IMR-90 (cell line): ENCODE data around the gene NAT14. TPM values are rescaled to one million over a fixed set of nuclear protein-coding genes. Genes with fewer than 3 reads are reported as not detected.

Experiments used
- polyA plus RNA-seq, 3 experiments: library from polyadenylated mRNA; depleted of rRNA; stranded (reverse); fragments of >200 nt; gene quantifications; 2 replicates each; pipeline ENCODE4 v1.2.3, GENCODE V29; 2012; ENCODE audit warnings: low replicate concordance in 1 of 3
- total RNA-seq: library from RNA; depleted of rRNA; stranded (reverse); fragments of >200 nt; gene quantifications from 2 replicates; pipeline ENCODE4 v1.2.3, GENCODE V29; 2012; rRNA removed

The NAT14 gene
- total and polyA plus RNA-seq, 2 of the 4 experiments (the other 2 are of a cell fraction), result 4.3 to 41.2 TPM

Other genes with a start within 250 kb of the NAT14 start
- 19.9 and 20.0 TPM in 2 replicates for gene PPP6R1, start 226.2 kb upstream of the NAT14 start, total RNA-seq
- gene PPP6R1, start 226.2 kb upstream of the NAT14 start, polyA plus RNA-seq (2012; rRNA removed), result 50.1 and 50.2 TPM in 2 replicates
- gene HSPBP1, start 205.1 kb upstream of the NAT14 start, total RNA-seq, result 19.7 and 21.0 TPM in 2 replicates
- gene HSPBP1, start 205.1 kb upstream of the NAT14 start, polyA plus RNA-seq (2012; rRNA removed), result 43.2 and 52.5 TPM in 2 replicates
- gene BRSK1, start 201.2 kb upstream of the NAT14 start, total RNA-seq, result 1.9 and 2.5 TPM in 2 replicates
- 22.3 and 31.1 TPM in 2 replicates for gene BRSK1, start 201.2 kb upstream of the NAT14 start, polyA plus RNA-seq (2012; rRNA removed)
- gene TMEM150B, start 159.8 kb upstream of the NAT14 start, total RNA-seq, result not detected in 2 replicates
- gene TMEM150B, start 159.8 kb upstream of the NAT14 start, polyA plus RNA-seq (2012; rRNA removed), result not detected in 2 replicates
- 1.8 and 1.9 TPM in 2 replicates for gene KMT5C, start 145.3 kb upstream of the NAT14 start, total RNA-seq
- gene KMT5C, start 145.3 kb upstream of the NAT14 start, polyA plus RNA-seq (2012; rRNA removed), result 5.9 and 6.9 TPM in 2 replicates
- gene COX6B2, start 130.5 kb upstream of the NAT14 start, total RNA-seq, result not detected in 2 replicates
- gene COX6B2, start 130.5 kb upstream of the NAT14 start, polyA plus RNA-seq (2012; rRNA removed), result 0.19 and 0.39 TPM in 2 replicates
- not detected in 2 replicates for gene GARIN5B, start 121.9 kb upstream of the NAT14 start, total RNA-seq
- not detected in 2 replicates for gene GARIN5B, start 121.9 kb upstream of the NAT14 start, polyA plus RNA-seq (2012; rRNA removed)
- gene IL11, start 114.7 kb upstream of the NAT14 start, total RNA-seq, result 14.3 and 15.6 TPM in 2 replicates
- gene IL11, start 114.7 kb upstream of the NAT14 start, polyA plus RNA-seq (2012; rRNA removed), result 33.6 and 38.9 TPM in 2 replicates
- gene TMEM190, start 108.4 kb upstream of the NAT14 start, total RNA-seq, result not detected in 2 replicates
- 1.4 and 1.6 TPM in 2 replicates for gene TMEM190, start 108.4 kb upstream of the NAT14 start, polyA plus RNA-seq (2012; rRNA removed)
- not detected in 2 replicates for gene TMEM238, start 100.9 kb upstream of the NAT14 start, total RNA-seq
- not detected in 2 replicates for gene TMEM238, start 100.9 kb upstream of the NAT14 start, polyA plus RNA-seq (2012; rRNA removed)
- gene RPL28, start 99.3 kb upstream of the NAT14 start, total RNA-seq, result 386 and 998 TPM in 2 replicates
- gene RPL28, start 99.3 kb upstream of the NAT14 start, polyA plus RNA-seq (2012; rRNA removed), result 1,428 and 1,693 TPM in 2 replicates
- 69.5 and 74.4 TPM in 2 replicates for gene UBE2S, start 77.4 kb upstream of the NAT14 start, total RNA-seq
- 104 and 177 TPM in 2 replicates for gene UBE2S, start 77.4 kb upstream of the NAT14 start, polyA plus RNA-seq (2012; rRNA removed)
- not detected in 2 replicates for gene SHISA7, start 41.9 kb upstream of the NAT14 start, total RNA-seq
- 0.03 TPM in 1 of 2 replicates, not detected in the other for gene SHISA7, start 41.9 kb upstream of the NAT14 start, polyA plus RNA-seq (2012; rRNA removed)
- gene ISOC2, start 23.5 kb upstream of the NAT14 start, total RNA-seq, result 46.7 and 56.1 TPM in 2 replicates
- 82.1 and 119 TPM in 2 replicates for gene ISOC2, start 23.5 kb upstream of the NAT14 start, polyA plus RNA-seq (2012; rRNA removed)
- gene C19orf85, start 20.4 kb upstream of the NAT14 start, total RNA-seq, result not detected in 2 replicates
- not detected in 2 replicates for gene C19orf85, start 20.4 kb upstream of the NAT14 start, polyA plus RNA-seq (2012; rRNA removed)
- 0.18 and 0.28 TPM in 2 replicates for gene ZNF628, start 8.6 kb upstream of the NAT14 start, total RNA-seq
- 1.9 and 2.6 TPM in 2 replicates for gene ZNF628, start 8.6 kb upstream of the NAT14 start, polyA plus RNA-seq (2012; rRNA removed)
- gene SSC5D, start 3.2 kb downstream of the NAT14 start, total RNA-seq, result 1.4 and 1.7 TPM in 2 replicates
- gene SSC5D, start 3.2 kb downstream of the NAT14 start, polyA plus RNA-seq (2012; rRNA removed), result 14.1 and 19.1 TPM in 2 replicates
- not detected in 2 replicates for gene SBK2, start 51.9 kb downstream of the NAT14 start, total RNA-seq
- gene SBK2, start 51.9 kb downstream of the NAT14 start, polyA plus RNA-seq (2012; rRNA removed), result 0.30 and 0.48 TPM in 2 replicates
- 0.18 TPM in 1 of 2 replicates, not detected in the other for gene SBK3, start 60.4 kb downstream of the NAT14 start, total RNA-seq
- gene SBK3, start 60.4 kb downstream of the NAT14 start, polyA plus RNA-seq (2012; rRNA removed), result 0.05 and 0.16 TPM in 2 replicates
- 0.54 and 0.83 TPM in 2 replicates for gene ZNF579, start 95.7 kb downstream of the NAT14 start, total RNA-seq
- gene ZNF579, start 95.7 kb downstream of the NAT14 start, polyA plus RNA-seq (2012; rRNA removed), result 9.0 and 10.7 TPM in 2 replicates
- gene FIZ1, start 114.3 kb downstream of the NAT14 start, total RNA-seq, result 0.83 and 1.3 TPM in 2 replicates
- 5.5 and 5.9 TPM in 2 replicates for gene FIZ1, start 114.3 kb downstream of the NAT14 start, polyA plus RNA-seq (2012; rRNA removed)
- gene ZNF524, start 115.1 kb downstream of the NAT14 start, total RNA-seq, result 2.3 and 2.8 TPM in 2 replicates
- gene ZNF524, start 115.1 kb downstream of the NAT14 start, polyA plus RNA-seq (2012; rRNA removed), result 6.6 and 8.0 TPM in 2 replicates
- gene ZNF865, start 120.5 kb downstream of the NAT14 start, total RNA-seq, result under 0.01 TPM in 2 replicates
- 4.6 and 6.3 TPM in 2 replicates for gene ZNF865, start 120.5 kb downstream of the NAT14 start, polyA plus RNA-seq (2012; rRNA removed)
- gene ZNF784, start 139.4 kb downstream of the NAT14 start, total RNA-seq, result 2.5 TPM in 2 replicates
- 3.7 and 4.1 TPM in 2 replicates for gene ZNF784, start 139.4 kb downstream of the NAT14 start, polyA plus RNA-seq (2012; rRNA removed)
- 1.4 and 1.7 TPM in 2 replicates for gene ZNF580, start 155.8 kb downstream of the NAT14 start, total RNA-seq
- gene ZNF580, start 155.8 kb downstream of the NAT14 start, polyA plus RNA-seq (2012; rRNA removed), result 36.9 and 44.4 TPM in 2 replicates
- 9.7 and 10.0 TPM in 2 replicates for gene ZNF581, start 158.5 kb downstream of the NAT14 start, total RNA-seq
- gene ZNF581, start 158.5 kb downstream of the NAT14 start, polyA plus RNA-seq (2012; rRNA removed), result 21.9 and 24.5 TPM in 2 replicates
- 2.2 and 2.3 TPM in 2 replicates for gene CCDC106, start 163.0 kb downstream of the NAT14 start, total RNA-seq
- 13.6 and 15.0 TPM in 2 replicates for gene CCDC106, start 163.0 kb downstream of the NAT14 start, polyA plus RNA-seq (2012; rRNA removed)
- gene U2AF2, start 169.8 kb downstream of the NAT14 start, total RNA-seq, result 96.1 and 120 TPM in 2 replicates
- 260 and 303 TPM in 2 replicates for gene U2AF2, start 169.8 kb downstream of the NAT14 start, polyA plus RNA-seq (2012; rRNA removed)
- gene EPN1, start 190.0 kb downstream of the NAT14 start, total RNA-seq, result 19.0 and 21.9 TPM in 2 replicates
- gene EPN1, start 190.0 kb downstream of the NAT14 start, polyA plus RNA-seq (2012; rRNA removed), result 122 and 127 TPM in 2 replicates